SH-SY5Y (cell line): ENCODE results near the gene CYP2U1.

ENCODE experiments used
- GATA2 ChIP-seq: IDR thresholded peaks from 2 replicates; pipeline ENCODE4 v1.6.1; 2011; ENCODE audit warnings: mild to moderate bottlenecking, low read depth, low read length
- GATA3 ChIP-seq: IDR thresholded peaks from 2 replicates; pipeline ENCODE4 v1.6.1; 2011; ENCODE audit warnings: low read depth, mild to moderate bottlenecking, low read length, moderate library complexity

DNA sequence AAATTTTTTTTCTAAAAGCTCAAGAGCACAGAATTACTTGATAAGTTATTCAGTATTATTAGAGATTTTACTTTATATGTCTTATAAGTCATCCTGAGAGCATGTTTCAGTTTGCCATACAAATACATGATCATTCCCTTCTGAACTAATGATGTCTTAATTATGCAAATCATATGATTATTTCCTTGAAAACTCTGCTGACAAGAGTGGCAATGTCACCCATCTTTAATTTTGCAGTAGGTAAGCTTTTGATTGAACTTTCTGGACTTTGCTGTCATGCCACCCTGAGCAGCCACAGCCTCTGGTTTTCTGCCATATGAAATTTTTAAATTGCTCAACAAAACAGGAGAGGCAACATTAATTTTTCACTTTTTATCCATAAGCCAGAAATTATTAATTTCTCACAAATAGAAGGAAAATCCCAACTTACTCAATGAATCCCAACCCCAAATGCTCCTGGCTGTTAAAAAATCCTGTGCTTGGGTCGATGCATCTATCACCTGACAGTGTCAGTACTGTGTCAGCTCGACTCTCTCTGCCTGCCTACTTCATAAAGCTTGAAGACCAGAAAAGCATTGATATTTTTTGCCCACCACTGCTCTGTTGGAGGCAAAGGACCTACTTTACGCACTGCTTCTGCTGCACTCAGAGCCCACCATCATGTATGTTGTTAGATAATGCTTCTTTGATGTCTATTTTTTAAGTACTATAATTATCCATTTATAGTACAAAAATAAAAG is 46.8 kb downstream of the CYP2U1 start:
- no peak for TF ChIP-seq GATA2
- TF ChIP-seq GATA3 = no peak
